Measurements from ENCODE around the gene TFDP2. TPM values are rescaled to one million over a fixed set of nuclear protein-coding genes. Genes with fewer than 3 reads are reported as not detected.

The TFDP2 gene
- polyA plus RNA-seq, 5 donors = 38.7 to 61.2 (median 56.2) TPM

Other genes starting within 250 kb of the TFDP2 start
- gene GK5, start 76.0 kb upstream of the TFDP2 start, polyA plus RNA-seq (ENCODE audit: insufficient read depth in 1 of 5, insufficient read length in 5 of 5, low replicate concordance in 1 of 5) = 10 to 100 TPM; 12.0 to 24.8 (median 19.0) TPM